PC-9 (cell line): ENCODE results near the gene CDH13. TPM values are rescaled to one million over a fixed set of nuclear protein-coding genes. Genes with fewer than 3 reads are reported as not detected.

Source experiments
- BruUV-seq: library from RNA; stranded (reverse); fragments of 400-500 nt; replicated peaks from 2 replicates; lab custom pipeline; 2021; lab: Mats Ljungman, UMichigan
- CTCF ChIA-PET: fragments of 300-600 bp; sonication (Branson Sonifier 250); formaldehyde crosslinking; loops from one replicate; lab custom pipeline; 2022; ENCODE audit warnings: antibody characterized with exemption; lab: Charles Lee
- POLR2A ChIA-PET: fragments of 300-600 bp; sonication (Branson Sonifier 250); formaldehyde crosslinking; loops from one replicate; lab custom pipeline; 2022; ENCODE audit warnings: antibody characterized with exemption; ENCODE audit not compliant: unreplicated experiment; lab: Charles Lee
- DNase-seq, 2 experiments: peaks; one replicate each; pipeline versions ENCODE4 v3.0.0 to v3.0.0-alpha.2; 2015 to 2022; ENCODE audit warnings: mixed read lengths in 1 of 2
- H2AFZ ChIP-seq: fragments of 200-600 bp; sonication (generic); 2 replicates; pipeline ENCODE4 v1.8.1; 2017; ENCODE audit warnings: antibody characterized with exemption
- H3F3A ChIP-seq: fragments of 200-600 bp; sonication (generic); 2 replicates; pipeline ENCODE4 v1.8.1; 2017; ENCODE audit warnings: antibody characterized with exemption, mild to moderate bottlenecking, low read depth; ENCODE audit not compliant: insufficient read depth
- H3K27ac ChIP-seq: fragments of 200-600 bp; sonication (generic); 2 replicates; pipeline ENCODE4 v1.6.1; 2016; ENCODE audit warnings: mixed run types
- H3K27me3 ChIP-seq: fragments of 200-600 bp; sonication (generic); 2 replicates; pipeline ENCODE4 v1.6.1; 2016; ENCODE audit warnings: low read depth, mixed run types; ENCODE audit not compliant: insufficient read depth
- H3K36me3 ChIP-seq: fragments of 200-600 bp; sonication (generic); 2 replicates; pipeline ENCODE4 v1.6.1; 2016; ENCODE audit warnings: low read depth, mixed run types
- H3K4me1 ChIP-seq: fragments of 200-600 bp; sonication (generic); replicated peaks from 2 replicates; pipeline ENCODE4 v1.6.1; 2016; ENCODE audit warnings: mixed run types; ENCODE audit not compliant: insufficient read depth
- H3K4me2 ChIP-seq: fragments of 200-600 bp; sonication (generic); 2 replicates; pipeline ENCODE4 v1.6.1; 2017; ENCODE audit warnings: mixed run types
- H3K4me3 ChIP-seq: fragments of 200-600 bp; sonication (generic); 2 replicates; pipeline ENCODE4 v1.6.1; 2016; ENCODE audit warnings: mixed run types
- H3K79me2 ChIP-seq: fragments of 200-600 bp; sonication (generic); 2 replicates; pipeline ENCODE4 v1.6.1; 2017; ENCODE audit warnings: low read depth, mixed run types
- H3K9me2 ChIP-seq: fragments of 200-600 bp; sonication (generic); 2 replicates; pipeline ENCODE4 v1.8.1; 2017; ENCODE audit warnings: mild to moderate bottlenecking; ENCODE audit not compliant: insufficient read depth
- H3K9me3 ChIP-seq: fragments of 200-600 bp; sonication (generic); 2 replicates; pipeline ENCODE4 v1.8.1; 2016; ENCODE audit warnings: low read depth; ENCODE audit not compliant: insufficient read depth
- H4K20me1 ChIP-seq: fragments of 200-600 bp; sonication (generic); 2 replicates; pipeline ENCODE4 v1.8.1; 2017; ENCODE audit not compliant: insufficient read depth
- CTCF ChIP-seq: fragments of 200-600 bp; sonication (generic); conservative IDR thresholded peaks from 2 replicates; pipeline ENCODE4 v1.6.1; 2017; ENCODE audit warnings: mixed run types, antibody characterized with exemption, mild to moderate bottlenecking, moderate library complexity
- EZH2 ChIP-seq: fragments of 200-600 bp; sonication (generic); IDR thresholded peaks from 2 replicates; pipeline ENCODE4 v1.8.0; 2017; ENCODE audit warnings: antibody characterized with exemption, low read depth
- intact Hi-C: fragments of 100-400 bp; cut with micrococcal nuclease; formaldehyde crosslinking; loops from one replicate; pipeline ENCODE4 v1.10.0; 2022; ENCODE audit not compliant: unreplicated experiment
- total RNA-seq: library from RNA; stranded (reverse); gene quantifications from 2 replicates; pipeline ENCODE4 v1.2.3, GENCODE V29; 2021

Gene CDH13
- total RNA-seq, 1 experiment from 2014 or later: 0.24 TPM

GRCh38 chr16:82788225-82788624 is 161.5 kb downstream of the CDH13 start:
- Histone ChIP-seq H3K4me3 (no peak overlapping the region), H3K4me1 (no peaks in the 10 kb centered on the region), H3K4me2 (no peak overlapping the region), H4K20me1 (no peaks in the 10 kb centered on the region), H3F3A (no peaks in the 10 kb centered on the region), H3K27me3 (peaks cover 20% of the 10 kb centered on the region; the same call in 1 of the 2 replicates), H3K36me3 (no peaks in the 10 kb centered on the region), H3K27ac (no peak overlapping the region), H3K9me3 (no peaks in the 10 kb centered on the region), H2AFZ (no peak overlapping the region), H3K9me2 (no peaks in the 10 kb centered on the region), H3K79me2 (no peaks in the 10 kb centered on the region)
- ChIA-PET POLR2A (no interaction called here), CTCF (no interaction called here)
- TF ChIP-seq CTCF: no peak
- no peak for TF ChIP-seq EZH2
- BruUV-seq: no TSS peak
- intact Hi-C loops: no loop called here
- DNase-seq: no peak

GRCh38 chr16:82788919-82789318 is 162.2 kb downstream of the CDH13 start:
- Histone ChIP-seq H4K20me1 (no peaks in the 10 kb centered on the region), H3K36me3 (no peaks in the 10 kb centered on the region), H3K9me3 (no peaks in the 10 kb centered on the region), H3K9me2 (no peaks in the 10 kb centered on the region), H3K4me2 (no peak overlapping the region), H2AFZ (no peak overlapping the region), H3K4me1 (no peaks in the 10 kb centered on the region), H3K27ac (no peak overlapping the region), H3K4me3 (no peak overlapping the region), H3K79me2 (no peaks in the 10 kb centered on the region), H3F3A (no peaks in the 10 kb centered on the region), H3K27me3 (peaks cover 20% of the 10 kb centered on the region; the same call in 1 of the 2 replicates)
- DNase-seq: no peak
- CTCF ChIA-PET: no interaction called here
- POLR2A ChIA-PET: no interaction called here
- BruUV-seq: no TSS peak
- no peak for TF ChIP-seq EZH2
- no peak for TF ChIP-seq CTCF
- intact Hi-C loops: no loop called here

- Histone ChIP-seq H3K36me3 (no peaks in the 10 kb centered on the region), H4K20me1 (no peaks in the 10 kb centered on the region), H3K79me2 (no peaks in the 10 kb centered on the region), H3K9me2 (no peaks in the 10 kb centered on the region), H3K4me3 (no peak overlapping the region), H3K4me2 (no peak overlapping the region), H3F3A (no peaks in the 10 kb centered on the region), H3K9me3 (no peaks in the 10 kb centered on the region; the same call in 1 of the 2 replicates), H3K4me1 (no peaks in the 10 kb centered on the region), H3K27ac (no peak overlapping the region), H2AFZ (no peak overlapping the region), H3K27me3 (0 out of 2 replicates have a peak, but pooled peaks cover 17% of the 10 kb centered on the region)
- POLR2A ChIA-PET: no interaction called here
- no peak for DNase-seq
- CTCF ChIA-PET: no interaction called here
- TF ChIP-seq EZH2 (no peak), CTCF (no peak)
- BruUV-seq: no TSS peak
- intact Hi-C loops: no loop called here
Measured at GRCh38 chr16:82792693-82793092, 165.9 kb downstream of the CDH13 start.
